ENCODE measurements around the gene SNRNP70.

- TF ChIP-seq, protein P1, sequence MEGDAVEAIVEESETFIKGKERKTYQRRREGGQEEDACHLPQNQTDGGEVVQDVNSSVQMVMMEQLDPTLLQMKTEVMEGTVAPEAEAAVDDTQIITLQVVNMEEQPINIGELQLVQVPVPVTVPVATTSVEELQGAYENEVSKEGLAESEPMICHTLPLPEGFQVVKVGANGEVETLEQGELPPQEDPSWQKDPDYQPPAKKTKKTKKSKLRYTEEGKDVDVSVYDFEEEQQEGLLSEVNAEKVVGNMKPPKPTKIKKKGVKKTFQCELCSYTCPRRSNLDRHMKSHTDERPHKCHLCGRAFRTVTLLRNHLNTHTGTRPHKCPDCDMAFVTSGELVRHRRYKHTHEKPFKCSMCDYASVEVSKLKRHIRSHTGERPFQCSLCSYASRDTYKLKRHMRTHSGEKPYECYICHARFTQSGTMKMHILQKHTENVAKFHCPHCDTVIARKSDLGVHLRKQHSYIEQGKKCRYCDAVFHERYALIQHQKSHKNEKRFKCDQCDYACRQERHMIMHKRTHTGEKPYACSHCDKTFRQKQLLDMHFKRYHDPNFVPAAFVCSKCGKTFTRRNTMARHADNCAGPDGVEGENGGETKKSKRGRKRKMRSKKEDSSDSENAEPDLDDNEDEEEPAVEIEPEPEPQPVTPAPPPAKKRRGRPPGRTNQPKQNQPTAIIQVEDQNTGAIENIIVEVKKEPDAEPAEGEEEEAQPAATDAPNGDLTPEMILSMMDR (conservative IDR thresholded peaks at IDR 0.05; ENCODE audit: low read length) = no peak
- no peak for TF ChIP-seq EZH2phosphoT487 (IDR thresholded peaks at IDR 0.05; ENCODE audit: borderline replicate concordance, low read depth, low read length)
These were observed 65.6 kb downstream of the SNRNP70 start for GRCh38 chr19:49150944-49151243.
